ENCODE measurements around the gene PATL2.

DNA sequence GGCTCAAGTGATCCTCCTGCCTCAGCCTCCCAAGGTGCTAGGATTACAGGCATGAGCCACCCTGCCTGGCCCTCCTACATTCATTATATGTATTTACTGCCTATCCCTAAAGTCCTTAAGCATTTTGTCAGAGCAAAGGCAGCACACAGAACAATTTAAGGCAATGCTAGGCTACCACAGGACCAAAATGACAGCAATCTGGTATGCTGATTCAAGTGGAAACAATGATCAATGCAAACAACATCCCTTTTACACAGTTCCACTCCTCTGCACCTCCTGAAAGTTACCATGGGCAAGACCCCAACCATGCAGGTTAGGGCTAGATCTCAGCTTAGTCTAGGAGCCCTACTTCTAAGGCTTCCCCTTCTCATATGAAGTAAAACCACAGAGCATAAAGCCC lies 87.9 kb downstream of the PATL2 start:
- TF ChIP-seq, protein P1, sequence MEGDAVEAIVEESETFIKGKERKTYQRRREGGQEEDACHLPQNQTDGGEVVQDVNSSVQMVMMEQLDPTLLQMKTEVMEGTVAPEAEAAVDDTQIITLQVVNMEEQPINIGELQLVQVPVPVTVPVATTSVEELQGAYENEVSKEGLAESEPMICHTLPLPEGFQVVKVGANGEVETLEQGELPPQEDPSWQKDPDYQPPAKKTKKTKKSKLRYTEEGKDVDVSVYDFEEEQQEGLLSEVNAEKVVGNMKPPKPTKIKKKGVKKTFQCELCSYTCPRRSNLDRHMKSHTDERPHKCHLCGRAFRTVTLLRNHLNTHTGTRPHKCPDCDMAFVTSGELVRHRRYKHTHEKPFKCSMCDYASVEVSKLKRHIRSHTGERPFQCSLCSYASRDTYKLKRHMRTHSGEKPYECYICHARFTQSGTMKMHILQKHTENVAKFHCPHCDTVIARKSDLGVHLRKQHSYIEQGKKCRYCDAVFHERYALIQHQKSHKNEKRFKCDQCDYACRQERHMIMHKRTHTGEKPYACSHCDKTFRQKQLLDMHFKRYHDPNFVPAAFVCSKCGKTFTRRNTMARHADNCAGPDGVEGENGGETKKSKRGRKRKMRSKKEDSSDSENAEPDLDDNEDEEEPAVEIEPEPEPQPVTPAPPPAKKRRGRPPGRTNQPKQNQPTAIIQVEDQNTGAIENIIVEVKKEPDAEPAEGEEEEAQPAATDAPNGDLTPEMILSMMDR (IDR thresholded peaks at IDR 0.05; ENCODE audit: poor library complexity) = no peak
- TF ChIP-seq EZH2 (IDR thresholded peaks at IDR 0.05; ENCODE audit: borderline replicate concordance) = no peak
- no peak for TF ChIP-seq EZH2phosphoT487 (IDR thresholded peaks at IDR 0.05; ENCODE audit: low read depth, severe bottlenecking, unreplicated experiment)

Data from hepatocyte (in vitro differentiated cells).